ENCODE measurements around the gene NANOS3.

The NANOS3 gene

GRCh38 chr19:13876834-13877233 lies at the start of gene NANOS3:
TSS of gene NANOS3 (plus strand) at chr19:13877134. CDS start at chr19:13877249, 115 bp downstream.
- FAIRE-seq, result no peak

- no peak for FAIRE-seq
Measured at GRCh38 chr19:13827656-13828055, 49.3 kb upstream of the NANOS3 start.

- FAIRE-seq, result no peak
Measured at GRCh38 chr19:13830114-13830740, 46.7 kb upstream of the NANOS3 start.

- FAIRE-seq, result no peak
Measured at GRCh38 chr19:13830741-13831536, 46.0 kb upstream of the NANOS3 start.

- no peak for FAIRE-seq
Measured at GRCh38 chr19:13831537-13832467, 45.1 kb upstream of the NANOS3 start.

GRCh38 chr19:13833330-13834243 lies 43.3 kb upstream of the NANOS3 start:
- no peak for FAIRE-seq

- FAIRE-seq, result no peak
Measured at GRCh38 chr19:13834244-13835069, 42.5 kb upstream of the NANOS3 start.

- FAIRE-seq, result no peak
Measured at GRCh38 chr19:13835791-13836723, 40.9 kb upstream of the NANOS3 start.

- FAIRE-seq, result no peak
Measured at GRCh38 chr19:13838435-13839129, 38.4 kb upstream of the NANOS3 start.

GRCh38 chr19:13839130-13839937 lies 37.6 kb upstream of the NANOS3 start:
- no peak for FAIRE-seq

GRCh38 chr19:13839938-13840304 lies 37.0 kb upstream of the NANOS3 start:
- no peak for FAIRE-seq

- no peak for FAIRE-seq
Measured at GRCh38 chr19:13840305-13841085, 36.4 kb upstream of the NANOS3 start.

GRCh38 chr19:13841086-13841961 lies 35.6 kb upstream of the NANOS3 start:
- FAIRE-seq, result no peak

GRCh38 chr19:13841962-13842290 lies 35.0 kb upstream of the NANOS3 start:
- FAIRE-seq, result no peak

- FAIRE-seq, result no peak
Measured at GRCh38 chr19:13842291-13843103, 34.4 kb upstream of the NANOS3 start.
